ENCODE measurements around the gene OSTN.
"Not testable (repeated sequence)": the region's sequence is repeated elsewhere in the genome, so short reads cannot be mapped to it uniquely, and the experiment has no call there.

Gene OSTN

DNA sequence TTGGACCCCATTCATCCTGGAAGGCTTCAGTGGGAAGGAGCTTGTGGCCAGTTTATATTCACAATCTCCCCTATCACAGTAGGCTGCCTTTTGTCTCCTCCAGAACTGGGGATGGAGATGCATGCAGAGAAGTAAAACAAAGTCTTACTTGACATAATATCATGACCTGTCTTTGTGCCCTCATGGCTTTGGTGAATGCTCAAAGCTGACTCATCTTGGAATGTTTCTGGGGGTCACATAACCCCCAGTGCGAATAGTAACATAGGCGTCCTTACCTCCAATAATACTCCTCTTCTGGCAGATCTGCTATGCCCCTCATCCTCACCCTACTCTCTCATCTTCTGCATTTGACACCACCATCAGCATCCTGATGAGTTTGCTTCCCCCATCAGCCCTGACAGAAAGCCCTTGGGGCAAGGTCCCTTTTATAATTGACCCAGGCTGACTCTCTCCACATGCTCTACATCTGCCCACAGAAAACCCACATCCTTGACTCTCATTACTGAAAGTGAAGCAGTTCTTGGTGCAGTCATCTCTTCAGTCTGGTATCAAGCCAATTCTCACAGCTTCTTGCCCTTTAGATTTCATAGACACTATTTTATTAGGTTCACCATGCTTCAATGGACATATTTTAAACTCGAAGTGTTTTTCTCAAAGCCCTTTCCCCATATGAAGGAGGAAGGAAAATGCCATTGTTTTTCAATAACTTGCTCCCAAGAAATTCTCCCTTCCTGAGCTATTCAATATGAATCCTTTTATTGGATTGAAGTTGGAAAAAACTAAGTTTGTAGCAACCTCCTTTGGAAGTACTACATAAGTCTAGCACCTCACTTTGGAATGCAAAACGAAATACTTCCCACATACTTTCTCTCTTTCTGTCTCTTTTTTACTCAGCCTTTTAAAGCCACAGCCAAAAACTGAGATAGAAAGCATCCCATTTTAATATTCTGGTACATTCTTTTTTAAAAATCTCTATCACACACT, 36.6 kb downstream of the OSTN start:
- DNase-seq: no peak

DNA sequence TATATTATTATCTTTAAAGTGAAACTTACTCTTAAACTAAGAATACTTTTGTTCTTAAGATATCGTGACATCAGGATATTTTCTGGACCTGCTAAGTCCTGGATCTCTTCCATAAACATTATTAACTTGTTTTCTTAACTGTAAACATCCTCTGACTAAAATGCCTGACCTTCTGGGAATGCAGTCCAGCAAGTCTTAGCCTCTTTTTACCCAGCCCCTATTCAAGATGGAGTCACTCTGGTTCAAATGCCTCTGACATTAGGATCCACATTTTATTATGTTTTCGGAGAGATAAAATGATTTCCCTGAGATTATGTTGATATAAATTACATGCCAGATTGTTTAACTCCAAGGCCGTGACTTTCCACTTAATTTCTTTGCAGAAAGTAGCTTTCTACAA, 37.6 kb downstream of the OSTN start:
- no peak for DNase-seq

DNA sequence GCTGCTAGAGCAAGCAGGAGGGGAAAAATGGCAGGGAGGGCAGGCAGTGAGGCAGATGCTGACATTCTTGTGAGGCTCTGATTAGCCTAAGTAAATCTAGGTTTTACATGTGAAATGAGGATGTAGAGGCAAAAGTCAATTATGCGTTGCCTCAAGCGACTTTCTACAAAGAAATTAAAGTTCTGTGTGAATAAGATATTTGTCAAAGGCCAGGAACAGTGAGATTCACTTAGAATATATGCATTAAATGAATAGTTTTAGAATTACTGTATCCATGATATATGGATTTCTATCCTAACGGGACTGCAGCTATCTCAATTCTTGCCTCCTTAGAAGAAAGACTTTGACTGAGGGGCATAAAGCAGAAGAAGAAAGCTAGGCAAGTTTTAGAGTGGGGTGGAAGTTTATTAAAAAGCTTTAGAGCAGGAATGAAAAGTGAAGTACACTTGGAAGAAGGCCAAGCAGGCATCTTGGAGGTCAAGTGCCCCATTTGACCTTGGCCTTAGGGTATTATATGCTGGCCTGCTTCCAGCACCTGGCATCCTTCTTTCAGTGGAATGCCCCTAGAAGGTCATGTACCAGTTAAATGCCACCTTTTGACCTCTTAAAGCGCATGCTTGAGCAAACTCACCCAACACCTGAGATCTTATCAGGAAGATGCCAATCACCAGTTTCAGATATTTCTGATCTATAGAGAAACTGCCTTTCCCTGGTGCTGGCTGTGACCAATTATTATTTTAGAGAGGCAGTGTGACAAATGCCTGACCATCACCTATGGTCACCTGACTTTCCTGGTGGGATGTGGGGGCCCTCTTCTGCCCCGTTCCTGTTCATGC, 38.2 kb downstream of the OSTN start:
- DNase-seq: no peak

DNA sequence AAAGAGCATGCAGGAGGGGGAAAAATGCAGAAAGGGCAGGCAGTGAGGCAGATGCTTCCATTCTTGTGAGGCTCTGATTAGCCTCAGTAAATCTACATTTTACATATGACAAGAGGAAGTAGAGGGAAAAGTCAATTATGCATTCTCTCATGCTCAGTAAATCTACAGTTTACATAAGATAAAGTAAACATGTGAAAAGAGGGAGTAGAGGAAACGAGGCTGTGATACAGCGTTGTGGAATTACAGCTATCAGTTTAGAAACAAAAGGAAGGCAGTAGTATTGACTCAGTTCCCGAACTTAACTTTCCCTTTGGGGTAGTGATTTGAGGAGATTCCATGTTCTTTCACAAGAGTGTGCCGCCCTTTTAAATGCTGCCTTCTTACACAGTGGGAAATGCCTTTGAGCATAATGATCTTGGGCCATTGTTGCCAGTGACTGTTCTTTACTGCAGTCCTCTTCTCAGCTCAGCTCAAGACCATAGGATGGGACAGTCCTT, 39.3 kb downstream of the OSTN start:
- no peak for DNase-seq

DNA sequence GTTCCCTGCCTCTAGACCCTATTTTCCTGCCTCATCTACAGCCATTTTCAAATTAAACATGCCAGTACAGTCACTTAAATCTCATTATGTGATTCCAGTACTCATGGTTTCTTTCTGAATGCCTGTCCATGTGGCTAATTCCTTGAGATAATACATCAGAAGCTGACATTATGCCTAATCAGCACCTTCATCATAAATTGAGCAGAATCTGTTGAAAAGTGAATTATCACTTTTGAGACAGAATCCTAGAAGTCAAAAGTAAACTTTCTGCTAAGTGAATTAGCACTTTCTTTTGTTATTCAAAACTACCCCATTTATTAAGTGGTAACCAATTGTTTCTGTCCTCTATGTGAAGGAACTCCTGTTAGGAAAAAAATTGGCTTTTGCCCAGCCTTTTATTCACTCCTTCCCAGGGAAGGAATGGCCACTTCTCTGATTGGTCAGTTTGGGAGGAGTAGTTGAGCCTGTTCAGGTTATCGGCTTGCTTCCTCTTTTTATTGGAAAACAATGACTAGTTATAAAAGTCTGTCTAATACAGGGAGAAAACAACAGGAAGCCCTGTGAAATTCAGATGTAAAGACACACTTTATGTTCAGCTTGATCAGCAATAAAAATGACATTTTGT, 40.5 kb downstream of the OSTN start:
- DNase-seq: no peak

DNA sequence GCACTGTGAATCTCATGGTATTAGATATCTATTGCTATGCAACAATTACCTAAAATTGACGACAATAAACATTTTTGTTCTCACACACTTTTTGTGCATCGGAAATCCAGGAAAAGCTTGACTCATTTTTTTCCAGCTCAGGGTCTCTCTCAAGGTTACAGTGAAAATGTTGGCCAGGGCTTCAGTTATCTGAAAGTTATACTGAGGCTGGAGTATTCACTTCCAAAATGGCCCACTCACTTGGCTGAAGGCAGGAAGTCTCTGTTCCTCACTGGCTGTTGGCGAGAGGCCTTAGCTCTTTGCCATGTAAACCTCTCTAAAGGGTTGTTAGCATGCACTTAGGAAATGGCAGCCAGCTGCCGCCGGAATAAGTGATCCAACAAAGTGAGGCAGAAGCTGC, 41.4 kb downstream of the OSTN start:
- DNase-seq: no peak

DNA sequence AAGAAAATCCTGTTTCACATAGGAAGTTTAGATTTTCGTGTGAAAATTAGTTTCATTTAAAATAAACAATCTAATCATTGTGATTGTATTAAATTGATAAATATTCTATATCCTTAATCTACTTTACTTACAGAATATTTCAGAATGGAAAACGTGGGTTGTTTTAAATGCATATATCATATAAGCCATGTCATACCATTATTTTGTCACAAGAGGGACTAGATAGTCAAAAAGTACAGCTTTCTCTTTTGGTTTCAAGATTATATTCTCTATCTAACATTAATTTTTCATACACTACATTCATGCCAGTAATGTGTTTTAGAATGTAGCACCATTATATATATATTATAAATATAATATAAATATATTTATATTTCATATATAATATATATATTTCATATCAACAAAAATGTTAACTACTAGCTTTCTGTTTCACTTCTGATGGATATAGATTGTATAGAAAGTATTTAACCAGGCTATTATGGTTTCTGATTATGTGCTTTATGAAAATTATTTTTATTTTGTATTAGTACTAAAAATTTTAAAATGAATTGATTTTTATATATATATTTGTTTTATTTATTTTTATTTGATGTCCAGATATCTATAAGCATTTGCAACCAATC, 45.3 kb downstream of the OSTN start:
- no peak for DNase-seq

DNA sequence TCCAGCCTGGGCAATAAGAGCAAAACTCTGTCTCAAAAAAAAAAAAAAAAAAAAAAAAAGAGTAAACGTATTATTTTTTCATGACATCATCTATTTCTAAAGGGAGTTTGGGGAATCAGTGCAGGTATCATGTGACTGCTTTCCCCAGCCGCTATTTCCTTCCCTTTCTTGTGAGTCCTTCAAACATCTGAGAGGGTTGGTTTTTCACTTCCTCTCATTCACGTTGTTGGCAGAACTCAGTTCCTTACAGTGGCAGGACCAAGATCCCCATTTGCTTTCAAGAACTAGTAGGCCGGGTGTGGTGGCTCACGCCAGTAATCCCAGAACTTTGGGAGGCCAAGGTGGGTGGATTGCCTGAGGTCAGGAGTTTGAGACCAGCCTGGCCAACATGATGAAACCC, 47.0 kb downstream of the OSTN start:
- not testable (repeated sequence) for DNase-seq

DNA sequence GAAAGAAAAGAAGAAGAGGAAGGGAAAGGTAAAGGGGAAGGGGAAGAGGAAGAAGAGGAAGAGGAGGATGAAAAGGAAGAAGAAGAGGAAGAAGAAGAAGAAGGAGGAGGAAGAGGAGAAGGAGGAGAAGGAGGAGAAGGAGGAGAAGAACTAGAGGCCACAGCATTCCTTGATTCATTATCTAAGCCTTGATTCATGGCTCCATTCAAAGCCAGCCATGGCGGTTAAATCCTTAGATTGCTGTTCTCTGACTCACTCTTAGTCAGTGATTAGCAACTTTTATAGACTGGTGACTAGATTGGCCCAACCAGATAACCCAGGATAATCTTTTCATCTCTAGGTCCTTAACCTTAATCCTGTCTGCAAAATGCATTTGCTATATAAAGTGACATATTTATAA, 47.6 kb downstream of the OSTN start:
- DNase-seq: no peak

DNA sequence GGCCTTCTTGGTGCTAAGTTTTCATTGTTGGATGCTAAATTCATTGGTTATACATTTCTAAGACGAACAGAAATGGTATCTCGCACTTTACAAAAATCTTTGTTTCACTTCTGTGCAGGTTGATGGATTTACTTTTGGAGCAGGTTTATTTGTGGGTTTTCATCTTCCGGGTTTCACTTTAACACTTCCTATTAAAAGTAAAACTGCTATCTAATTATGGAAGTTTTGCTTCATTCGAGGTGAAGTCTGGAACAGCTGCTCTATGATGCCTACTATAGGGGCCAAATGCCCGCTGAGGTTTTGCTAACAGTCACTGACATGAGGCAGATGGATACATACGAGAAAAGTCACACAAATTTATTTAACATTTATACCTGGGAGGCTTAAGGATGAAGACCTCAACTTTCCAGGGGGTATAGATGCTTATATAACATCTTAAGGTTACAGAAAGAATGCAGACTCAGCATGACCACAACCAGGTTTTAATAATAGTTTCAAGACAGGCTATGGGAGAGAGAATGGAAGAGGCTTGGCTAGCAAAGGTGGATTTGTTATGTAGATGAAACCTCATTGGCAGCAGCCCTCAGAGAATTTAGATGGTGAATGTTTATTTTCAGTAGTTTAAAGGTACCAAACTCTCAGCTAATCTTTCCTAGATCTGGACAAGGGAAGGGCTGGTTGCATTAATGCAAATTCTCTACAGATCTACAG, 54.2 kb downstream of the OSTN start:
- no peak for DNase-seq

DNA sequence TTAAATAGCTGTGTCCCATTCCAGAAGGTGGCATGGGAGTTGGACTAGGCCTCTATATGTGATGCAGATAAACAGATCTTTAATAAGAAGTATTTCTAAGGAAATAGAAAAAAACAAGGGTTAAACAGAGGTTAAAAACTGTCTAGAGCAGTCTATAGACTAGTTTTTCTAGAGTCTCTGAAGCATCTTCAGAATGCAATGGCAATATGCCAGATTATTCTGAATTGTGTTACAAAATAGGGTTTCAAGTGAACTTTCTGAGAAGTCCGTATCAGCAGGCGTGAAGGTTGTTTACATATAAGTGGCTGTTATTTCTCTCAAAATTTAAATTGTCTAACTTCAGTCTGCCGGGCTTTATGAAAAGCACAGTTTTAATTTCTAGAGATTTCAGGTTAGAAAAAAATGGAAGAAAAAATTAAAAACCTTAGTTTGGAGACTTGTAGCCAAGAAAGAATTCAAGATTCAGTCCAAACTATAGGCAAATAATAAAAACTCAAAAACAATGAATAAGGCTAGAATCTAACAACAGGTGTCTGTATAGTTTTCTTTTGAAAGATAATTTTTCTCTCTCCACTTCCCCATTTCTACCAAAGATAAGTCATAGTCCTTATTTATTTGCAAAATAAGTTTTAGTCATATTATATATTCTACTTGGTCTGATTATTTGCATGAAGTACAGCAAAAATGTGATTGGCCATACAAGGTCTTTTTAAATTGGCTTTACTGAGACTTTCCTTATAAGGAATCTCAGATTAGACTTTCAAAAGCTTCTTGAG, 55.2 kb downstream of the OSTN start:
- DNase-seq: no peak

DNA sequence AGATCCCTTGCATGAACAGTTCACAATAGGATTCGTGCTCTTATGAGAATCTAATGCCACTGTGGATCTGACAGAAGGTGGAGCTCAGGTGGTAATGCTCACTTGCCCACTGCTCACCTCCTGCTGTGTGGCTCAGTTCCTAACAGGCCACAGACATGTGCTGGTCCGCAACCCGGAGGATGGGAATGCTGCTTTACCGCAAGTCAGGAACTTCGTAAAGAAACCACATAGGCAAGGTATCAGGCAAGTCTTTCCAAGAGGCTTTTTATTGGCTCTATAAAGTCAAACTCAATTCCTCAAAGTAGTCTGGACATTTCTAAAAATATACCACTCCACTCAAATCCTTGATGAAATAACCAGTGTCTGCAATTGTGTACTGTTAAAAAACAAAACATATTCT, 56.1 kb downstream of the OSTN start:
- DNase-seq: no peak

DNA sequence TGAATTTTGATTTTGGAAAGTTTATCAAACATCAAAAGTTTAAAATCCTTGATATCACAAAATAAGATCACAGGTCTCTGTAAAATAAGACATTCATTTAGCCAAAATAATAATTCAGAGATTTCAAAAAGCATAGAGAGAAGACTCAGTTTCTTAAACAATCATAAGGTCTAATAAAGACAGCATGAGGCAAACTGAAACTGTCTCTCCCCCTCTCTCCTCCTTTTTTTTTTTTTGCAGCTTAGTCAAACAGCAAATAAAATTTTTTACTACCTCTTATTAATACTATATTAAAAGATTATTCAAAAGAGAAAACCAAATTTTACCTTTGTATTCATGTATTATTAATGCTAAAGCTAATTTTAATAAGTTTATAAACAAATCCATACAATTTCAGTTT, 57.4 kb downstream of the OSTN start:
- no peak for DNase-seq

DNA sequence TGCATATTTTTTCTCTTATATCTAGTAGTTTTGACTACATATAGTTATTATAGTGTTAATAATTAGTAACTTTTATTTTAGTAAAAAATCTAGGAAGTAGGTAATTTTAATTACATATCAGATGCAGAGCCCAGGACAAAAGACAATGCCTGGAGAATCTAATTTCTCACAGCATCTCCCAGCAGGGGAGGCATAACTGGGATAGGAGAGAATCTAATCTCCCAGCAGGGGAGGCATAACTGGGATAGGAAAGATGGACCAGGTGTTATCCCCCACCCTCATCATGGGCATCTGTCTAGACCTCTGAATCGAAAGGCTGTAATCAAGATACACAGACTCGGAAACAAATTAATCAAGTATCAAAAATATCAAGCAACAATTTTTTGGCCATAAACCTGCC, 58.2 kb downstream of the OSTN start:
- DNase-seq: no peak

DNA sequence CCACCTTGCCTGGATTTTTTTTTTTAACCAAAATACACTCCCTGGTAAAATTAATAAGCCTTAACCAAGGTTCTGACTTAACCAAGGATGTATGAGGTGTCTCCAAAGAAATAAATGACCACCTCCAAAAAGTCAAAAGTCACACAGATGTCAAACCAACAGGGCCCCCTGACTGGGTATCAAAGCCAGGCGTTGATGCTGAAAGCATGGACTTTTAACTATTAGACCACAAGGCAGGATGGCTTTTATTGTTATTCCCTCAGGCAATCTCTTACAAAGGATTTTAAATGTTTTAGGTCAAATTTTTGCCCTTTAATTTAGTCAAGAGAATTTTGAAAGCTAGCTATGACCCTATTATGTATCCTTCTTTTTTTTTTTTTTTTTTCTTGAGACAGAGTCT, 60.4 kb downstream of the OSTN start:
- no peak for DNase-seq

DNA sequence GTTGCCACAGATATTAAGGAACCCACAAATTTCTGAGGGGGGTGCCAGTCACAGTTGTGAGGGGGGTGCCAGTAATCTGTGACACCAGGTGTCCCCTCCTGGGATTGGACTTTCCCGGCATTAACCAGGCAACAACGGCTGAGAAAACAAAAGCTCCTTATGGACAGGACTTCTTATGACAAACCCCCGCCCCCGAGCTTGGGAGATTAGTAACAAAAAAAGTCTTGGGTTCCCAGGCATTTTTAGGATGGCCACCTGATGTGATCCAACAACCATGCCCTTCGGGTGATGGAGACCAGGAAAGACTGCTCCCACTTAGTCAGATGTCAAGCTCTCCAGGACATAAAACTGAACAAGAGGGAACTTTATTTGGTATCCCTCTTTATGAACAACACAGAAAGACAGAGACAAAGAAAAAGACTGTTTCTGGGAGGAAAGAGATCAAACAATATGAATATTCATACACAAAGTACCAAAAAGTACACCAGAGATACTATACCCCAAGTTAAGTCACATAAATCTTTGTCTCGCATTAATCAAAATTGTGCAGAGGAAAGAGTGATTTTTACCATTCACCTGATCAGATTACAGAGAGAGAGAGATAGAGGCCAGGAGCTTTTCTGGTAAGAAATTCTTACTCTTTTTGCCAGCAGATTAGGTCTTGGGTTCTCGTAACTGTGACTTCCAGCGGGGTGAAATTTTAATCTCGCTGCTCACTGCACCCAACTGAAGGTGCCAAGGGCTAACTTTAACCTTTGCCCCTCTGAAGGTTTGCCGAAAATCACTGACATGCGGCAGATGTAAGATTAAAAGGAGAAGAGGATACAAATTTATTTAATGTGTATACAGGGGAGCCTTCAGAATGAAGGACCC, 61.6 kb downstream of the OSTN start:
- DNase-seq: no peak

DNA sequence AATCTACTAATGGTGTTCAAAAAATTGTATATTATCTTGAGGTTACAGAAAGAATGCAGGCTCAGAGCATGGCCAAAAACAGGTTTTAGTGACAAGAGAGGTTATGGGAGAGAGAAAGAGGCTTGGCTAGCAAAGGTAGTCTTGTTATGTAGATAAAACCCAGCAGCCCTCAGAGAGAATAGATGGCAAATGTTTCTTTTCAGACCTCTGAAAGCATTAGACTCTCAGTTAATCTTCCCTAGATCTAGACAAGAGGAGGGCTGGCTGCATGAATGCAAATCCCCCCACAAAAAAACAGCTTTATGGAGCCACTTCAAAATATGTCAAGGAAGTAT, 62.2 kb downstream of the OSTN start:
- DNase-seq: no peak

DNA sequence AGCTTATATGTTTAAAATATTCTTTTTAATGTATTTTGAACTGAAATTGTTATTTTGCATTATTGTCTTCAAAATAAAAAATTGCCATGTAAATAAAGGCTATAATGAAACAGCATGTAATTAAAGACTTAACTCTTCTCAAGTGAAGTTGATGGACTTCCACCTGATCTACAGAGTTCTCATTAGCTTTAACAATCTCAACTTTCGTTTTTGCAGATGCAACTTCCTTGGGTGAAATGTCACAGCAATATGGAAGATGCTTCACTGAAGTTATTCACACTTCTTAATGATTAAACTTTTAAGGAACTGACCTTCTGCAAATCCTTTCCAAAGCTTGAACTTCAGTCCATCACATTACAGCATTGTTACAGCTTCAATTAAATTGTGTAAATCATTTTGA, 63.6 kb downstream of the OSTN start:
- no peak for DNase-seq

DNA sequence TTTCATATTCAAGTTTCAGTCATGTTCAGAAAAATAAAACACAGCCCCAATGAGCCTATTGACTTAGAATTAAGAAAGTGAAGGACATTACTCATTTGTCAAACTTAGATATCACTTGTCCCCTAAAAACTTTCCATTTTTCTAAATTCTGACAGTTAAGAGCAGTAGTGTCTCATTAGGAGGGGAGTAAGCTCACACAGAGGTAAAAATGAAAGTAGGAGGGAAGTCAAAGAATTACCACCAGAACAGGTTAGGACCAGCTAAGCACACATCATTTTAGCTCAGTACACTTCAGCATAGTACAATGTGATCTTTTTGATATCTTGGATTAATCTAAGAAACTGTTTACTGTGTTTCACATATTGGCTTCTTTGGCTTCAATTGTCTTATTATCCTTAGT, 64.3 kb downstream of the OSTN start:
- no peak for DNase-seq

DNA sequence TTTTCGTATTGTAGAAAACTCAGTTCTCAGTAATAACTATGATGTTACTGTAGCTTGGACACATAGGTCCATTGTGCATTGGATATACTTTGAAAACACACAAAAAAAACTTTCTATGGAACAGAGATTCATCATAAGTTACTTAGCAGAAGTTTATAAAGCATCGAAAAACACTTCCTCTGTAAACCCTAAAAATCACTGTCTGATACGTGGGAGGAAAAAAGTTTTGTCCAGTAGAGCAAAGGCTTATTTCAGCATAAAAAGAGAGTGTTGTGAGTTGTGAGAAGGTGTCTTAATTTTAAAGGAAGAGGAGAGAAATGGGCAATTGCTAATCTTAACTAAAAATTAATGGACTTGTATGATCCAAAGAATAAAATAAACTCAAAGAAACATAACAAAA, 64.8 kb downstream of the OSTN start:
- DNase-seq: no peak

DNA sequence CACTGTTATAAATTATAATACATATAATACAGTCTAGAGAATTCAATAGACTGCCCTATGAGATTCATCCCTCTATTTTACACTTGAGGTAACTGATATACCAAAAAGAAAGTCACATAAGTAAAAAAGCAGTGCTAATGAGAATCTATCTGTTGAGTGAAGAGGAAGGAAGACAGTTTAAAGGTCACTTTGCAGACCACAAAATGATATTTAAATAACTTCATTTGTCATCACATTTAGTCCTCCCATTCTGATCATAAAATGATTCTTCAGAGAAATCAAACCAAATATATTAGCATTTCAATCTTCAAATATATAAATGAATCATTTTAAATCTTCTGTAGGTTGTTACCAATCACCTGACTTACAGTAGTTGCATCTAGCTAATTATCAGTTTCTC, 69.7 kb downstream of the OSTN start:
- DNase-seq: no peak

Data from activated CD4-positive, CD25-positive, alpha-beta regulatory T cell (primary cell).